HepG2 (cell line): ENCODE data around the gene VAV2. TPM values are rescaled to one million over a fixed set of nuclear protein-coding genes. Genes with fewer than 3 reads are reported as not detected.
A peak's percentile ranks its signal among the peaks of the same experiment; 100 is the strongest.

Experiments
- GTF2F1 ChIP-seq: fragments of 150-350 bp; IDR thresholded peaks from 2 replicates; pipeline ENCODE4 v1.6.1; 2014; ENCODE audit warnings: low read length
- HBP1 ChIP-seq: IDR thresholded peaks from 2 replicates; pipeline ENCODE4 v1.6.1; 2016; ENCODE audit warnings: low read depth, control low read depth
- HDAC1 ChIP-seq: sonication (generic); formaldehyde crosslinking; IDR thresholded peaks from 2 replicates; pipeline ENCODE4 v1.5.1; 2020; ENCODE audit warnings: mild to moderate bottlenecking, missing genetic modification reagents
- HES4 ChIP-seq: sonication (generic); formaldehyde crosslinking; IDR thresholded peaks from 2 replicates; pipeline ENCODE4 v1.9.0; 2021; ENCODE audit warnings: mild to moderate bottlenecking, missing genetic modification reagents, borderline replicate concordance
- HIC2 ChIP-seq: sonication (generic); formaldehyde crosslinking; IDR thresholded peaks from 2 replicates; pipeline ENCODE4 v1.9.0; 2022; ENCODE audit warnings: low read depth, missing genetic modification reagents
- HINFP ChIP-seq: sonication (generic); formaldehyde crosslinking; IDR thresholded peaks from 2 replicates; pipeline ENCODE4 v1.4.0; 2020; ENCODE audit warnings: low read depth, mild to moderate bottlenecking, missing genetic modification reagents
- MLX ChIP-seq: IDR thresholded peaks from 2 replicates; pipeline ENCODE4 v1.6.1; 2016
- NCOR1 ChIP-seq: fragments of 200-600 bp; sonication (generic); IDR thresholded peaks from 2 replicates; pipeline ENCODE4 v1.7.0; 2017; ENCODE audit warnings: antibody characterized with exemption, low read length, borderline replicate concordance
- RARG ChIP-seq: sonication (generic); formaldehyde crosslinking; IDR thresholded peaks from 2 replicates; pipeline ENCODE4 v1.4.0; 2020; ENCODE audit warnings: low read depth, mild to moderate bottlenecking, missing genetic modification reagents
- RXRB ChIP-seq: IDR thresholded peaks from 2 replicates; pipeline ENCODE4 v1.6.1; 2016; ENCODE audit warnings: borderline replicate concordance, missing genetic modification reagents, missing compliant biosample characterization
- SRSF1 ChIP-seq: fragments of 200-400 bp; formaldehyde crosslinking; optimal IDR thresholded peaks from 2 replicates; pipeline ENCODE3; 2017; ENCODE audit warnings: mild to moderate bottlenecking, low read depth, low read length, moderate library complexity
- THAP11 ChIP-seq: IDR thresholded peaks from 2 replicates; pipeline ENCODE4 v1.6.1; 2016; ENCODE audit warnings: missing biosample characterization, missing genetic modification reagents
- TRAFD1 ChIP-seq: sonication (generic); formaldehyde crosslinking; IDR thresholded peaks from 2 replicates; pipeline ENCODE4 v1.5.1; 2020; ENCODE audit warnings: missing genetic modification reagents, mild to moderate bottlenecking, borderline replicate concordance
- TSC22D2 ChIP-seq: sonication (generic); formaldehyde crosslinking; IDR thresholded peaks from 2 replicates; pipeline ENCODE4 v1.5.1; 2020; ENCODE audit warnings: missing genetic modification reagents, mild to moderate bottlenecking, borderline replicate concordance
- ZKSCAN5 ChIP-seq: sonication (generic); formaldehyde crosslinking; IDR thresholded peaks from 2 replicates; pipeline ENCODE4 v1.5.1; 2020; ENCODE audit warnings: mild to moderate bottlenecking, missing genetic modification reagents
- ZNF329 ChIP-seq: sonication (generic); formaldehyde crosslinking; IDR thresholded peaks from 2 replicates; pipeline ENCODE4 v1.9.0; 2021; ENCODE audit warnings: low read depth, mild to moderate bottlenecking, missing genetic modification reagents
- ZNF33B ChIP-seq: sonication (generic); formaldehyde crosslinking; IDR thresholded peaks from 2 replicates; pipeline ENCODE4 v1.5.1; 2020; ENCODE audit warnings: mild to moderate bottlenecking, missing genetic modification reagents
- ZNF503 ChIP-seq: sonication (generic); formaldehyde crosslinking; IDR thresholded peaks from 2 replicates; pipeline ENCODE4 v1.4.0; 2020; ENCODE audit warnings: missing genetic modification reagents
- ZNF652 ChIP-seq: IDR thresholded peaks from 2 replicates; pipeline ENCODE4 v1.6.1; 2016; ENCODE audit warnings: low read depth, borderline replicate concordance
- ZNF777 ChIP-seq: sonication (generic); formaldehyde crosslinking; IDR thresholded peaks from 2 replicates; pipeline ENCODE4 v1.4.0; 2020; ENCODE audit warnings: missing genetic modification reagents
- polyA plus RNA-seq, 8 experiments: library from polyadenylated mRNA; depleted of rRNA in 3 of 8; stranded (reverse) in 7 of 8; unstranded in 1 of 8; fragments of >200 nt; fragmentation: Illumina TruSeq in 4 of 8; extraction: Trizol in 4 of 8; gene quantifications; 2 replicates each; pipeline versions ENCODE4 v1.2.1 to v1.2.3, GENCODE V29; 2011 to 2016; ENCODE audit warnings: low read depth in 4 of 8, missing spikeins in 1 of 8, mixed read lengths in 1 of 8; ENCODE audit not compliant: insufficient read depth in 1 of 8
- total RNA-seq, 5 experiments: library from RNA; depleted of rRNA; stranded (reverse); fragments of >200 nt; fragmentation: Illumina TruSeq; extraction: Trizol; gene quantifications; 2 replicates each; pipeline ENCODE4 v1.2.3, GENCODE V29; 2016; ENCODE audit warnings: low read depth in 1 of 5

VAV2 gene
- total and polyA plus RNA-seq, 2 of the 13 experiments (the other 11 are each of a cell fraction or from before 2014, with no cell fraction given) = 22.5 to 22.9 TPM

- peak; percentile 90 for TF ChIP-seq HDAC1 (CRISPR knock-in tag)
- peak; percentile 89 for TF ChIP-seq NCOR1
- 0 out of 2 replicates have a peak, but pooled peaks have one; percentile 49 for TF ChIP-seq RARG (CRISPR knock-in tag)
- no peak for TF ChIP-seq SRSF1
- peak; percentile 57; the same call in 1 of the 2 replicates for TF ChIP-seq HIC2 (CRISPR knock-in tag)
- 0 out of 2 replicates have a peak, but pooled peaks have one; percentile 39 for TF ChIP-seq ZNF503 (CRISPR knock-in tag)
- peak; percentile 77; the same call in 1 of the 2 replicates for TF ChIP-seq ZNF33B (CRISPR knock-in tag)
- peak; percentile 79 for TF ChIP-seq MLX
- TF ChIP-seq ZNF329 (CRISPR knock-in tag) = no peak
- TF ChIP-seq TSC22D2 (CRISPR knock-in tag) = peak; percentile 73; the same call in 1 of the 2 replicates
- peak; percentile 73; the same call in 1 of the 2 replicates for TF ChIP-seq HINFP
- TF ChIP-seq ZNF652 (CRISPR knock-in tag) = no peak
- no peak for TF ChIP-seq GTF2F1
- TF ChIP-seq HBP1 (CRISPR knock-in tag) = 0 out of 2 replicates have a peak, but pooled peaks have one; percentile 54
- no peak for TF ChIP-seq ZKSCAN5 (CRISPR knock-in tag)
- peak; percentile 94 for TF ChIP-seq RXRB
- TF ChIP-seq HES4 (CRISPR knock-in tag) = no peak
- no peak for TF ChIP-seq TRAFD1 (CRISPR knock-in tag)
- TF ChIP-seq ZNF777 (CRISPR knock-in tag) = no peak
- peak; percentile 67 for TF ChIP-seq THAP11
Measured at GRCh38 chr9:133768859-133769510, 223.1 kb downstream of the VAV2 start (continued).
